Measurements from ENCODE around the gene CAMK1D. TPM values are rescaled to one million over a fixed set of nuclear protein-coding genes. Genes with fewer than 3 reads are reported as not detected.

Gene CAMK1D
- total RNA-seq, 2 donors from 2014 or later, result 4.8 to 14.5 TPM

DNA sequence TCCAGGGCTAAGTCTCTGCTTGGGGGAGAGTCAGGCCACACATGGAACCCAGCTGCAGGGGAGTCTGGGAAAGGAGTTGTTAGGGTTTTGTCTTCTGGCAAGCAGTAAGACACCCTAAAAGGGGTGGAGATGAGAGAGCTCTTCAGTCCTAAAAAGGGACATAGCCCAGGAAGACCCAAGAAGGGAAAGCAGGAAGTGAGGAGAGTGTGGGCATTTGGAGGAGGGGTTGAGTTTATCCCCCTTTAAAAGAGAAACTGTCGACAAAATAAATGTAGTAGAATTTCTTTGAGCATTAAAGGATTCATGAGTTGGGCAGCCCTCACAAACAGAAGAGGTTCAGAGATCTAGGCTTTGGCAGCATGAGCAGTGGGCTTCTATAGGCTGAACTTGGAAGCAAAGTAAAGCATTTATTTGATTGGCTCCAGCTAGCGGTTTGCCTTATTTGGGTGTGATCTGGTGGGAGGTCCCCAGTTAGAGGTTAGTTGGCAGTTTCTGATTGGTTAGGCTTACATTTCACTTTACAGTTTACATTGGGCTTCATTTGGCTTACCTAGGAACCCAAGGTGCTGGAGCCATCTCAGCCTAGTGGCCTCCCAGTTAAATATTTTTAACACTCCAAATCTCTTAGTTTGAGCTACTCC lies 246.7 kb downstream of the CAMK1D start:
- no peak for TF ChIP-seq POLR2A (IDR thresholded peaks at IDR 0.05)
- TF ChIP-seq POLR2AphosphoS5 (IDR thresholded peaks at IDR 0.05), result no peak
- TF ChIP-seq, protein P1, sequence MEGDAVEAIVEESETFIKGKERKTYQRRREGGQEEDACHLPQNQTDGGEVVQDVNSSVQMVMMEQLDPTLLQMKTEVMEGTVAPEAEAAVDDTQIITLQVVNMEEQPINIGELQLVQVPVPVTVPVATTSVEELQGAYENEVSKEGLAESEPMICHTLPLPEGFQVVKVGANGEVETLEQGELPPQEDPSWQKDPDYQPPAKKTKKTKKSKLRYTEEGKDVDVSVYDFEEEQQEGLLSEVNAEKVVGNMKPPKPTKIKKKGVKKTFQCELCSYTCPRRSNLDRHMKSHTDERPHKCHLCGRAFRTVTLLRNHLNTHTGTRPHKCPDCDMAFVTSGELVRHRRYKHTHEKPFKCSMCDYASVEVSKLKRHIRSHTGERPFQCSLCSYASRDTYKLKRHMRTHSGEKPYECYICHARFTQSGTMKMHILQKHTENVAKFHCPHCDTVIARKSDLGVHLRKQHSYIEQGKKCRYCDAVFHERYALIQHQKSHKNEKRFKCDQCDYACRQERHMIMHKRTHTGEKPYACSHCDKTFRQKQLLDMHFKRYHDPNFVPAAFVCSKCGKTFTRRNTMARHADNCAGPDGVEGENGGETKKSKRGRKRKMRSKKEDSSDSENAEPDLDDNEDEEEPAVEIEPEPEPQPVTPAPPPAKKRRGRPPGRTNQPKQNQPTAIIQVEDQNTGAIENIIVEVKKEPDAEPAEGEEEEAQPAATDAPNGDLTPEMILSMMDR (IDR thresholded peaks at IDR 0.05), result no peak
- Histone ChIP-seq H3K36me3 (no peaks in the 10 kb centered on the region), H3K9me3 (no peaks in the 10 kb centered on the region), H3K4me1 (replicated peaks) (no peaks in the 10 kb centered on the region), H3K27me3 (replicated peaks; ENCODE audit: insufficient read depth) (no peaks in the 10 kb centered on the region), H3K27ac (no peak overlapping the region), H3K4me3 (no peak overlapping the region)
- intact Hi-C loops (cut with DNase I), result no loop called here
- DNase-seq (ENCODE audit: low spot score), result no peak
- WGBS, result 85% methylated on average over 2 of the region's 2 CpGs

DNA sequence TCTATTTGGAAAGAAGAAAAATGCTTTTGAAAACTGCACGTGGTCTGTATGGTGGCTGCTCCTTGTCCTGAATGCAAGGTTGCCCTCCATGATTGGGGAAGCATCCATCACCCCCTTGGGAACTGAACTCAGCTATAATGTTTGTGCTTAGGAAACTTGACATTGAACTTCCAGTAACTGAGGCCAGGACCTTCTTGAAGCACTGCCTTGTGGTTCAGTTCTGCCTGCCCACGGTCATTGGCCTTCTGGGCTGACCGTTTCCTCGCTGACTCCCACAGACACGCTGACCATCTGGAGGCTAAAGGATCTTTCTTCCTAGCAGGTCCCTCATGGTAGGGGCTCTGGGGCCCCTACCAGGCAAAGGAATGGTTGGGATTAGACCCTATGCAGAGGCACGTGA lies 247.8 kb downstream of the CAMK1D start:
- intact Hi-C loops (cut with DNase I), result no loop called here
- no peak overlapping the region for H3K27ac ChIP-seq
- 84% methylated on average over 6 of the region's 6 CpGs for WGBS
- H3K4me3 ChIP-seq, result no peak overlapping the region
- H3K4me1 ChIP-seq (replicated peaks), result no peaks in the 10 kb centered on the region
- no peaks in the 10 kb centered on the region for H3K9me3 ChIP-seq
- H3K27me3 ChIP-seq (replicated peaks; ENCODE audit: insufficient read depth), result no peaks in the 10 kb centered on the region
- DNase-seq (ENCODE audit: low spot score), result no peak
- no peaks in the 10 kb centered on the region for H3K36me3 ChIP-seq
- TF ChIP-seq POLR2A (IDR thresholded peaks at IDR 0.05) (no peak), POLR2AphosphoS5 (IDR thresholded peaks at IDR 0.05) (no peak)
- TF ChIP-seq, protein P1 (IDR thresholded peaks at IDR 0.05), result no peak

DNA sequence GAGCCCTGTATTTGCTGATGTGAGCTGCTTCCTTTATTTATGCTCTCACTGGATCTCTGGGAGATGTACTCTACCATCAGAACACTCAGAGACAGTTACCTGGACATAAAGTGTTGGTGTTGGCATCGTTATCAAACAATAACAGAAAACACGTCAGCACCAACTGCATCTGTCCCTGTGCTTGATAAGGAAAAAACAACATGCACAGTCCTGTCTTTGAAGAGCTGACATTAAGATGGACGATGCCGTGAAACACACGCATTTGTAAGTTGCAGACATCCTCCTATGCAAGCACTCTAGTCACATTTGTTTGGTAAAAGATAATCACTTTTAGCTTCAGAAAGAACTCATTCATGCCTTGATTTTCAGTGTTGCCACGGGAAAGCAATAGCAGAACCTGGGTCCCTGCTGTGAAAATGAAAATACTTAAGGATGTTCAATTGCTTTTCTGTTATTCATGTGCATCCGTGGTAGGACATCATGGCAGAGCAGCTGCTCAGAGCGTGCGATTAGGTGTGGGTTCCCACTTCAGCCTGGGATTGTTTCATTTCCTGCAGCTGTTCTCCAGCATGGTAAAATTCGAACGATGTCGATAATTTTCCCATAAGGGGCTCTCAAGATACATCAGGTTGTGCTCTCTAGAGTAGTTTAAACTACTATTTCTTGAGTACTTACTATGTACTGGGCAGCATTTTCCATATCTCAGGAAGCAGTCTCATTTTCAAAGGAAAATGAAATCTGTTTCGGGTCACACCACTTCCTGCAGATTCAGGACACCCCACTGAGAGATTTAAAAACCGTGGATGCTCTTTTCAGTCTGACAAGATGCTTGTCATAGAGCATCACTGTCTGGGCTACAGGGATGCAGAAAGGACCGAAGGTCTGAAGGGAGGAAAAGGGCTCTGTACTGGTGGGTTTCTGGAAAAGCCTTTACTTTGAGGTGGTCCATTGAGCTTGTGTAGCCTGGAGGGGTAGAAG lies 248.7 kb downstream of the CAMK1D start:
- H3K4me1 ChIP-seq (replicated peaks), result no peaks in the 10 kb centered on the region
- 90% methylated on average over 15 of the region's 15 CpGs for WGBS
- no peak for DNase-seq (ENCODE audit: low spot score)
- H3K27me3 ChIP-seq (replicated peaks; ENCODE audit: insufficient read depth), result no peaks in the 10 kb centered on the region
- TF ChIP-seq, protein P1 (IDR thresholded peaks at IDR 0.05), result no peak
- TF ChIP-seq POLR2A (IDR thresholded peaks at IDR 0.05) (no peak), POLR2AphosphoS5 (IDR thresholded peaks at IDR 0.05) (no peak)
- no peak overlapping the region for H3K27ac ChIP-seq
- H3K4me3 ChIP-seq, result no peak overlapping the region
- no peaks in the 10 kb centered on the region for H3K9me3 ChIP-seq
- no peaks in the 10 kb centered on the region for H3K36me3 ChIP-seq
- intact Hi-C loops (cut with DNase I), result no loop called here

DNA sequence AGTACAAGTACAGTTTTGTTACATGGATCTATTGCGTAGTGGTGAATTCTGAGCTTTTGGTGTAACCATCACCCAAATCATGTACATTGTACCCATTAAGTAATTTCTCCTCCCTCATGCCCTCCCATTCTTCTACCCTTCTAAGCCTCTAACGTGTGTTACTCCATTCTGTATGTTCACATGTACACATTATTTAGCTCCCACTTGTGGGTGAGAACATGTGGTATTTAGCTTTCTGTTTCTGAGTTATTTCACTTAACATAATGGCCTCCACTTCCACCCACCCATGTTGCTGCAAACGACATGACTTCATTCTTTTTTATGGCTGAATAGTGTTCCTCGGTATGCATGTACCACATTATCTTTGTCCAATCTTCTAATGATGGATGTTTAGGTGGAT lies 251.3 kb downstream of the CAMK1D start:
- 66% methylated on average over 4 of the region's 4 CpGs for WGBS
- no peak for DNase-seq (ENCODE audit: low spot score)
- Histone ChIP-seq H3K9me3 (no peaks in the 10 kb centered on the region), H3K27ac (no peak overlapping the region), H3K27me3 (replicated peaks; ENCODE audit: insufficient read depth) (no peaks in the 10 kb centered on the region), H3K36me3 (no peaks in the 10 kb centered on the region), H3K4me1 (replicated peaks) (no peaks in the 10 kb centered on the region), H3K4me3 (no peak overlapping the region)
- intact Hi-C loops (cut with DNase I), result no loop called here
- TF ChIP-seq POLR2AphosphoS5 (IDR thresholded peaks at IDR 0.05) (no peak), POLR2A (IDR thresholded peaks at IDR 0.05) (no peak)
- TF ChIP-seq, protein P1 (IDR thresholded peaks at IDR 0.05), result no peak
